ENCODE data around the gene TECRL. TPM values are rescaled to one million over a fixed set of nuclear protein-coding genes. Genes with fewer than 3 reads are reported as not detected.

Gene TECRL
- total RNA-seq, 1 experiment from 2014 or later: not detected

GRCh38 chr4:64305565-64306254 is 103.5 kb downstream of the TECRL start:
- ChIA-PET CTCF (interaction anchor here (0.6 to 0.7 kb wide), 2 partner anchors 36 to 233 kb away, joined by 3 read pairs; no protein-coding TSS in a partner anchor), POLR2A (no interaction called here)
- no TSS peak for BruUV-seq (replicated peaks)
- peak; percentile 6 for DNase-seq (ENCODE audit: unreplicated experiment)
- no peak overlapping the region for H3K4me3 Mint-ChIP-seq (ENCODE audit: unreplicated experiment)
- no peak overlapping the region for H3K27ac Mint-ChIP-seq (ENCODE audit: low read depth, unreplicated experiment)
- intact Hi-C loops (cut with micrococcal nuclease): no loop called here
- H3K36me3 Mint-ChIP-seq (ENCODE audit: insufficient read depth, unreplicated experiment): no peaks in the 10 kb centered on the region
- TF ChIP-seq, protein P1, sequence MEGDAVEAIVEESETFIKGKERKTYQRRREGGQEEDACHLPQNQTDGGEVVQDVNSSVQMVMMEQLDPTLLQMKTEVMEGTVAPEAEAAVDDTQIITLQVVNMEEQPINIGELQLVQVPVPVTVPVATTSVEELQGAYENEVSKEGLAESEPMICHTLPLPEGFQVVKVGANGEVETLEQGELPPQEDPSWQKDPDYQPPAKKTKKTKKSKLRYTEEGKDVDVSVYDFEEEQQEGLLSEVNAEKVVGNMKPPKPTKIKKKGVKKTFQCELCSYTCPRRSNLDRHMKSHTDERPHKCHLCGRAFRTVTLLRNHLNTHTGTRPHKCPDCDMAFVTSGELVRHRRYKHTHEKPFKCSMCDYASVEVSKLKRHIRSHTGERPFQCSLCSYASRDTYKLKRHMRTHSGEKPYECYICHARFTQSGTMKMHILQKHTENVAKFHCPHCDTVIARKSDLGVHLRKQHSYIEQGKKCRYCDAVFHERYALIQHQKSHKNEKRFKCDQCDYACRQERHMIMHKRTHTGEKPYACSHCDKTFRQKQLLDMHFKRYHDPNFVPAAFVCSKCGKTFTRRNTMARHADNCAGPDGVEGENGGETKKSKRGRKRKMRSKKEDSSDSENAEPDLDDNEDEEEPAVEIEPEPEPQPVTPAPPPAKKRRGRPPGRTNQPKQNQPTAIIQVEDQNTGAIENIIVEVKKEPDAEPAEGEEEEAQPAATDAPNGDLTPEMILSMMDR (IDR thresholded peaks at IDR 0.05; ENCODE audit: unreplicated experiment): no peak
- peaks cover 7% of the 10 kb centered on the region for H3K9me3 Mint-ChIP-seq (ENCODE audit: unreplicated experiment)
- no peaks in the 10 kb centered on the region for H3K27me3 Mint-ChIP-seq (ENCODE audit: insufficient read depth, unreplicated experiment)
- no peaks in the 10 kb centered on the region for H3K4me1 Mint-ChIP-seq (ENCODE audit: insufficient read depth, unreplicated experiment)

DNA sequence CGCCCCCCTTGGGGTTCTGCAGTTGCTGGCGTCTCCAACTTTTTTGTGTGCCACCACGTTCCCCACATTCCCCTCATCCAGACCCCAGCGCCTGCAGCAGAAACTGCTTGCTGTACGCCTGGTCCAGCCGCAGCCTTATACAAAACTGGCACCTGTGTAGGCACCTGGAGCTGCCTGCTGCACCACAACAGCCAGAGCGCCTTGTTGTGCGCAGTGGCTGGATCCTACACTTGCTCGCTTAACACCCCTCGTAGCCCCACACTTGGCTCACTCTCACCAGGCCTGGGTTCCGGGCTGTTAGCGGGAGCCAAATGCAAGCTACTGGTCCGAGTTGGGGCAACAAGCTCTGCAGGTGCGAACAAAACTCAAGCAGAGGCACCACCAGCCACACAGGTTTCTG is 136.8 kb downstream of the TECRL start:
- peak overlapping the region; percentile 89 for H3K4me3 Mint-ChIP-seq (ENCODE audit: unreplicated experiment)
- no peak for DNase-seq (ENCODE audit: unreplicated experiment)
- TF ChIP-seq, protein P1 (IDR thresholded peaks at IDR 0.05; ENCODE audit: unreplicated experiment): no peak
- peaks cover 6% of the 10 kb centered on the region for H3K4me1 Mint-ChIP-seq (ENCODE audit: insufficient read depth, unreplicated experiment)
- H3K27ac Mint-ChIP-seq (ENCODE audit: low read depth, unreplicated experiment): peak overlapping the region; percentile 99
- BruUV-seq (replicated peaks): no TSS peak
- H3K36me3 Mint-ChIP-seq (ENCODE audit: insufficient read depth, unreplicated experiment): no peaks in the 10 kb centered on the region
- intact Hi-C loops (cut with micrococcal nuclease): no loop called here
- ChIA-PET POLR2A (no interaction called here), CTCF (interaction anchor here (0.6 to 1.3 kb wide), 4 partner anchors 11 to 744 kb away, joined by 3 to 5 read pairs (median 4); no protein-coding TSS in a partner anchor)
- H3K27me3 Mint-ChIP-seq (ENCODE audit: insufficient read depth, unreplicated experiment): no peaks in the 10 kb centered on the region
- H3K9me3 Mint-ChIP-seq (ENCODE audit: unreplicated experiment): no peaks in the 10 kb centered on the region

DNA sequence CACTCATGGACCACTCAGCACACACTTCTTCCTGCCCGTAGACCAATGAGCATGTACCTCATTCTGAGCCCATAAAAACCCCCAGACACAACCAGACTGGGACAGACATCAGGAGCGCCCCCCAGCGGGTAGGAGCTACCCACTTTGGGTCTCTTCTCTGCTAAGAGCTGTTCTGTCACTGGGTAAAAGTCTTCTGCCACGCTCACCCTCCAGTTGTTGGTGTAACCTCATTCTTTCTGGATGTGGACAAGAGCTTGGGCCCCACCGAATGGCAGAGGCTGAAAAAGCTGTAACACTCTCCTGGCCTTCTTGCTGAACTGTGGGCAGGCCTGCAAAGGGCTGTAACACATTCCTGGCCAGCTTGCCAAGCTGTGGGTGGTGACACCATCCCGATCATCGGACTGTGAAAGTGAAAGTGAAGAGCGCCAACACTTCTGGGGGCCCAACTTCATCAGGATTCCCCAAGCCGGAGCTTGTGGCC is 137.6 kb downstream of the TECRL start:
- Mint-ChIP-seq H3K4me1 (ENCODE audit: insufficient read depth, unreplicated experiment) (peaks cover 6% of the 10 kb centered on the region), H3K9me3 (ENCODE audit: unreplicated experiment) (no peaks in the 10 kb centered on the region), H3K27me3 (ENCODE audit: insufficient read depth, unreplicated experiment) (no peaks in the 10 kb centered on the region), H3K27ac (ENCODE audit: low read depth, unreplicated experiment) (peak overlapping the region; percentile 99), H3K36me3 (ENCODE audit: insufficient read depth, unreplicated experiment) (no peaks in the 10 kb centered on the region), H3K4me3 (ENCODE audit: unreplicated experiment) (peak overlapping the region; percentile 89)
- intact Hi-C loops (cut with micrococcal nuclease): no loop called here
- BruUV-seq (replicated peaks): no TSS peak
- POLR2A ChIA-PET: no interaction called here
- TF ChIP-seq, protein P1 (IDR thresholded peaks at IDR 0.05; ENCODE audit: unreplicated experiment): peak; percentile 28
- peak; percentile 77 for DNase-seq (ENCODE audit: unreplicated experiment)
- CTCF ChIA-PET: interaction anchor here (0.6 to 1.3 kb wide), 10 partner anchors 11 to 743 kb away, joined by 3 to 5 read pairs (median 4); no protein-coding TSS in a partner anchor

GRCh38 chr4:64266669-64267068 is 142.6 kb downstream of the TECRL start:
- Mint-ChIP-seq H3K27me3 (ENCODE audit: insufficient read depth, unreplicated experiment) (no peaks in the 10 kb centered on the region), H3K4me1 (ENCODE audit: insufficient read depth, unreplicated experiment) (peaks cover 4% of the 10 kb centered on the region), H3K4me3 (ENCODE audit: unreplicated experiment) (no peak overlapping the region), H3K36me3 (ENCODE audit: insufficient read depth, unreplicated experiment) (no peaks in the 10 kb centered on the region), H3K9me3 (ENCODE audit: unreplicated experiment) (no peaks in the 10 kb centered on the region), H3K27ac (ENCODE audit: low read depth, unreplicated experiment) (no peak overlapping the region)
- no peak for DNase-seq (ENCODE audit: unreplicated experiment)
- intact Hi-C loops (cut with micrococcal nuclease): no loop called here
- TF ChIP-seq, protein P1 (IDR thresholded peaks at IDR 0.05; ENCODE audit: unreplicated experiment): no peak
- POLR2A ChIA-PET: no interaction called here
- CTCF ChIA-PET: no interaction called here
- BruUV-seq (replicated peaks): no TSS peak

Measured in MCF 10A (cell line).